ENCODE data around the gene ADCY2. TPM values are rescaled to one million over a fixed set of nuclear protein-coding genes. Genes with fewer than 3 reads are reported as not detected.

Gene ADCY2
- total RNA-seq, 2 experiments from 2014 or later: not detected

GRCh38 chr5:7608772-7609171 is 212.8 kb downstream of the ADCY2 start:
- Mint-ChIP-seq H3K9me3 (no peaks in the 10 kb centered on the region), H3K27ac (no peak overlapping the region), H3K27me3 (no peaks in the 10 kb centered on the region), H3K4me1 (ENCODE audit: low read depth) (no peaks in the 10 kb centered on the region), H3K4me3 (no peak overlapping the region), H3K36me3 (ENCODE audit: low read depth) (no peaks in the 10 kb centered on the region)
- ATAC-seq (no peak), DNase-seq (no peak)
- ChIA-PET POLR2A (no interaction called here), CTCF (no interaction called here)
- TF ChIP-seq CTCF (IDR thresholded peaks at IDR 0.05): no peak
- intact Hi-C loops (cut with micrococcal nuclease): no loop called here

DNA sequence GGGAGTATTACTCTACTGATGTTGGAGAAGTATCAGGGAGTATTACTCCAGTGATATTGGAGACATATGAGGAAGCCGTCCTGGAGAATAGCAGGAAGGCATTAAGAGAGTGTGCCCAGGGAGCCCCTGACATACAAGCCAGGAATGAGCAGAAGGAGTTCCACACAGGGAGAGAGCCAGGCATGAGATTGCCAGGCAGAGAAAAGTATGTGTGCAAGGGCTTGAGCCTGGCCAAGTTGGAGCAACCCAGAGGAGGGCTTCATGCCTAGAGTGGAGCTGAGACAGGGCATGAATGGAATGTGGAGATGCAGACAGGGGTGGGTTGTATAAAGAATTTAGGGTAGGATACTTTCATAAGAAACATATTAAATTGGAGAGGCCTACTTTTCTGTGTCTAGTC is 213.8 kb downstream of the ADCY2 start:
- no peaks in the 10 kb centered on the region for H3K36me3 Mint-ChIP-seq (ENCODE audit: low read depth)
- POLR2A ChIA-PET: no interaction called here

DNA sequence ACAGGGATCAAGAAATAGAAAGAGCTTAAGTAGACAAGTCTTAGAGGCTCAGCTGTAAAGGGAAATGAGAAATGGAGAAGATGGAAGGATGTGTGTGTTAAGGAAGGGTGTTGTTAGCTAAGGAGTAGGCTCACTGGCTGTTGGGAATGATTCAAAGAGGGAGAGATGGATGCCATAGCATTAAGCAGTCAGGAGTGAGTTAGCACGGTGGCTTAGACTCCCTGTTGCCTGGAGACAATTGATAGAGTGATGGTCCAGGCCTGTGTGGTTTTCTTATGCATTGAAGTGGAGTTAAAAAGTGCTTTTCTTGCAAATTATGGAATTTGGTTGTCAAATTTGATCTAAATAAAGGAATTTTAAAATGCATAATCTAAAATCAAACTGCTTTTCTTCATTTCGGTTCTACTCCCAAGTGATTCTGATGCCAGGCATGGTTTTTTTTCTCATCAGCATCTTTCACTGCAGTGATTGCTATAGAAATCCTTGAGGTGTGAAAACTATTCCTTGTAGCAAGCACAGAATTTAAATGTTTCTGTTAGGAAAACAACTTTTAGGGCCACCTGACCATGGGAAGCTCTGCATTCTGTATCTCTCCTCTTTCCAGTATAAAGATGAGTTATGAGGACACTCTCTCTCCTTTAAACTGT is 214.7 kb downstream of the ADCY2 start:
- Mint-ChIP-seq H3K9me3 (no peaks in the 10 kb centered on the region), H3K36me3 (ENCODE audit: low read depth) (no peaks in the 10 kb centered on the region), H3K27ac (no peak overlapping the region), H3K27me3 (no peaks in the 10 kb centered on the region), H3K4me1 (ENCODE audit: low read depth) (no peaks in the 10 kb centered on the region), H3K4me3 (no peak overlapping the region)
- ChIA-PET CTCF (no interaction called here), POLR2A (no interaction called here)
- intact Hi-C loops (cut with micrococcal nuclease): no loop called here
- TF ChIP-seq CTCF (IDR thresholded peaks at IDR 0.05): no peak
- DNase-seq (no peak), ATAC-seq (no peak)

More for the DNA sequence above, 213.8 kb downstream of the ADCY2 start:
- Mint-ChIP-seq H3K4me1 (ENCODE audit: low read depth) (no peaks in the 10 kb centered on the region), H3K27me3 (no peaks in the 10 kb centered on the region), H3K9me3 (no peaks in the 10 kb centered on the region), H3K4me3 (no peak overlapping the region), H3K27ac (no peak overlapping the region)
- no peak for DNase-seq
- CTCF ChIA-PET: no interaction called here
- no peak for TF ChIP-seq CTCF (IDR thresholded peaks at IDR 0.05)
- intact Hi-C loops (cut with micrococcal nuclease): no loop called here
- ATAC-seq: no peak

GRCh38 chr5:7611518-7611917 is 215.6 kb downstream of the ADCY2 start:
- H3K4me3 Mint-ChIP-seq: no peak overlapping the region
- no peaks in the 10 kb centered on the region for H3K36me3 Mint-ChIP-seq (ENCODE audit: low read depth)
- no peaks in the 10 kb centered on the region for H3K4me1 Mint-ChIP-seq (ENCODE audit: low read depth)
- no peaks in the 10 kb centered on the region for H3K9me3 Mint-ChIP-seq
- DNase-seq (no peak), ATAC-seq (no peak)
- no peak overlapping the region for H3K27ac Mint-ChIP-seq
- intact Hi-C loops (cut with micrococcal nuclease): no loop called here
- no peak for TF ChIP-seq CTCF (IDR thresholded peaks at IDR 0.05)
- ChIA-PET CTCF (no interaction called here), POLR2A (interaction anchor here (0.6 kb wide), 1 partner anchor 1607 kb away, joined by 3 read pairs; no protein-coding TSS in a partner anchor)
- no peaks in the 10 kb centered on the region for H3K27me3 Mint-ChIP-seq

DNA sequence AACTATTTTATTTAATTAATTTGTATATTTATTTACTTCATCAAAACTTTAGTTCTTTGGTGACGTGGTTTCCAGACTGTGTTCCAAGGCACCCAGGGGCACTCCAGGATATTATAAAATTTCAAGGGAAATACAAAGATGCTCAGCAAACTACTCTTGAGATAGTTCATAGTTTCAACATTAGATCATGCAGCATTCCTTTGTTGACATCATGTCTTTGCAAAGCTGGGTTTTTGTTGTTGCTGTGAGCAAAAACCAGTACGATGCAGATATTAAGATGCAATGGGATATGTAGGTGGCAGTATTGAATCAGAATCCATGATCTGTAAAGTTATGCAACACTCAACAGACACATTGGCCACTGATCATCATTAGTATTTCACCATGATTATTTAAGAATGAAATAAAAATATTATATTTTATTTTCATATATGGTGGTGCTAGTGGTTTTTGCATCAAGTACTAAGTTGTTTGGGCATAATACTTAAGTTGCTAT is 219.7 kb downstream of the ADCY2 start:
- peaks cover 5% of the 10 kb centered on the region for H3K27me3 Mint-ChIP-seq
- intact Hi-C loops (cut with micrococcal nuclease): no loop called here
- no peaks in the 10 kb centered on the region for H3K9me3 Mint-ChIP-seq
- no peak for ATAC-seq
- H3K36me3 Mint-ChIP-seq (ENCODE audit: low read depth): no peaks in the 10 kb centered on the region
- no peak overlapping the region for H3K27ac Mint-ChIP-seq
- no peak for DNase-seq
- H3K4me3 Mint-ChIP-seq: no peak overlapping the region
- TF ChIP-seq CTCF (IDR thresholded peaks at IDR 0.05): no peak
- ChIA-PET CTCF (no interaction called here), POLR2A (no interaction called here)
- no peaks in the 10 kb centered on the region for H3K4me1 Mint-ChIP-seq (ENCODE audit: low read depth)

Data from activated CD8-positive, alpha-beta T cell treated with anti-CD3 and anti-CD28 coated beads for 36 hours (primary cell).